ENCODE measurements around the gene TAMALIN. TPM values are rescaled to one million over a fixed set of nuclear protein-coding genes. Genes with fewer than 3 reads are reported as not detected.

The TAMALIN gene
- total RNA-seq, 1 experiment from 2014 or later = 0.58 TPM

- no peak for TF ChIP-seq CTCF (conservative IDR thresholded peaks at IDR 0.05; ENCODE audit: low read depth, low read length)
- no peak for TF ChIP-seq EZH2phosphoT487 (IDR thresholded peaks at IDR 0.05; ENCODE audit: borderline replicate concordance, low read length)
- no peak for TF ChIP-seq EZH2 (IDR thresholded peaks at IDR 0.05; ENCODE audit: low read length, unreplicated experiment)
- intact Hi-C loops (cut with micrococcal nuclease) = no loop called here
- Histone ChIP-seq H3K9ac (ENCODE audit: low read length) (no peak overlapping the region), H2AFZ (ENCODE audit: low read length) (no peak overlapping the region), H3K79me2 (ENCODE audit: low read length) (peaks cover 23% of the 10 kb centered on the region; the same call in 1 of the 2 replicates), H3K36me3 (ENCODE audit: low read depth, low read length) (peaks cover 19% of the 10 kb centered on the region; the same call in 1 of the 2 replicates), H3K27ac (ENCODE audit: low read length) (no peak overlapping the region), H3K27me3 (ENCODE audit: low read length) (no peaks in the 10 kb centered on the region), H3K9me2 (replicated peaks; ENCODE audit: low read length) (no peaks in the 10 kb centered on the region), H3K4me3 (ENCODE audit: low read length) (no peak overlapping the region), H3K4me2 (ENCODE audit: low read length) (no peak overlapping the region), H3K9me3 (ENCODE audit: low read length) (no peaks in the 10 kb centered on the region), H3K4me1 (ENCODE audit: insufficient read depth, low read length) (peaks cover 23% of the 10 kb centered on the region), H4K20me1 (ENCODE audit: low read length) (peaks cover 44% of the 10 kb centered on the region), H3F3A (ENCODE audit: low read length, unreplicated experiment) (no peaks in the 10 kb centered on the region)
- no TSS peak for BruUV-seq (replicated peaks)
- DNase-seq (no peak), ATAC-seq (no peak)
- ChIA-PET POLR2A (ENCODE audit: unreplicated experiment) (no interaction called here), CTCF (interaction anchor here (0.5 kb wide), 1 partner anchor 15 kb away, joined by 4 read pairs; no protein-coding TSS in a partner anchor)
Observed at GRCh38 chr12:52054231-52054832, 47.6 kb downstream of the TAMALIN start.

GRCh38 chr12:52054833-52055730 is 48.3 kb downstream of the TAMALIN start:
- CTCF ChIA-PET = interaction anchor here (0.5 kb wide), 1 partner anchor 14 kb away, joined by 4 read pairs; no protein-coding TSS in a partner anchor
- Histone ChIP-seq H3K27ac (ENCODE audit: low read length) (no peak overlapping the region), H3K79me2 (ENCODE audit: low read length) (peaks cover 23% of the 10 kb centered on the region; the same call in 1 of the 2 replicates), H4K20me1 (ENCODE audit: low read length) (peaks cover 44% of the 10 kb centered on the region), H3K36me3 (ENCODE audit: low read depth, low read length) (peaks cover 19% of the 10 kb centered on the region; the same call in 1 of the 2 replicates), H3K4me3 (ENCODE audit: low read length) (no peak overlapping the region), H3K9ac (ENCODE audit: low read length) (no peak overlapping the region), H3K4me2 (ENCODE audit: low read length) (no peak overlapping the region), H3K27me3 (ENCODE audit: low read length) (no peaks in the 10 kb centered on the region), H3K4me1 (ENCODE audit: insufficient read depth, low read length) (peaks cover 18% of the 10 kb centered on the region), H2AFZ (ENCODE audit: low read length) (no peak overlapping the region), H3K9me3 (ENCODE audit: low read length) (no peaks in the 10 kb centered on the region), H3K9me2 (replicated peaks; ENCODE audit: low read length) (no peaks in the 10 kb centered on the region), H3F3A (ENCODE audit: low read length, unreplicated experiment) (no peaks in the 10 kb centered on the region)
- POLR2A ChIA-PET (ENCODE audit: unreplicated experiment) = no interaction called here
- BruUV-seq (replicated peaks) = no TSS peak
- no peak for ATAC-seq
- no peak for DNase-seq
- TF ChIP-seq EZH2 (IDR thresholded peaks at IDR 0.05; ENCODE audit: low read length, unreplicated experiment) = no peak
- TF ChIP-seq CTCF (conservative IDR thresholded peaks at IDR 0.05; ENCODE audit: low read depth, low read length) = no peak
- TF ChIP-seq EZH2phosphoT487 (IDR thresholded peaks at IDR 0.05; ENCODE audit: borderline replicate concordance, low read length) = no peak
- intact Hi-C loops (cut with micrococcal nuclease) = no loop called here
